KBM-7 (cell line): ENCODE results near the gene SLC6A9.

ENCODE experiments used
- DNase-seq: peaks from one replicate; pipeline ENCODE4 v3.0.0-alpha.2; 2015
- in situ Hi-C: fragments of 300-500 bp; cut with MboI; formaldehyde crosslinking; loops from 2 replicates; pipeline ENCODE4 v1.14.3; 2020; ENCODE audit warnings: low sequenced_read_pairs, low pct_unique_long_range_greater_than_20kb, mixed read lengths

The SLC6A9 gene

DNA sequence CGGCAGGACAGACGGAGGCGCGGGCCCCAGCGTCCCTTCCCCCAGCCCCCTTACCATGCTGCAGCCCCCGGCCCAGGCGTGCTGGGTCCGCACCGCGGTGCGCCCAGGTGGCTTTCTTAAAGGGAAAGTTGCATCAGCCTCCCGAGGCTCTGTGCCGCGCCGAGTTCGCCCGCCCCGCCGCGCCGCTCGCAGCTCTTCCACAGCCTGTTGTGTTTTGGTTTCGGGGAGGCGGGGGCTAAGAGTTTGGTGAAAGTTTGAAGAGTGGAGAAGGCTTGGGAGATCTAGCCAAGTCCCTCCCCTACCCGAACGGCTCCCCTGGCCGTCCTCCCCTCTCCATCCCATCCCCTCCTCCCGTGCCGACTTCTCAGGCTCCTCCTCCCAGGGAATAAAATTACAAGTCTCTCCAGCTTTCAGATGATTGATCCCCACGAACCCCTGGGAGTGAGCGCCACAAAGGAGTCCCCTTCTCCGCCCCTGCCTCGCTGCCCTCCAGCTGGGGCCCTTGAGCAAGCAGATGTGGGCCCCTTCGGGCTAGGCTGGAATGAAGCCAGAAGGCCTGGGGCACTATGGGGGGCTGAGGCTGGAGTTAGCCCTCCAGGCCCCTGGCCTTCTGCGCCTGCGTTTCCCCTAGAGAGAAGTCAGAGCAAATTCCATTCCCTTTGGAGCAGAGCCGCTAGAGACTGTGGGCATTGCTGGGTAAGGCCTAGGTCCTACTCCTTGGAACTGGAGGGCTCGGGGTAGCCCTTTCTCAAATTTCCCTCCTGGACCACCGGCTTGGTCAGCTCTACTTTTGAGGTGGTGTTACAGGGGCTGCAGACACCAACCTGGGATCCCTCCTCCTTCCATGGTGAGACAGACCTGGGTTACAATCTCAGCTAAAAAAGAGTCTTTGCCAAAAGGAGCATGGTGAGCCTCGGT is at the start of gene SLC6A9:
SLC6A9 (minus strand) TSS at position 211 of the 918 bp plus-strand sequence. CDS start 7,185 bp downstream, outside the sequence.
- peak; percentile 52 for DNase-seq
- in situ Hi-C loops: no loop called here

DNA sequence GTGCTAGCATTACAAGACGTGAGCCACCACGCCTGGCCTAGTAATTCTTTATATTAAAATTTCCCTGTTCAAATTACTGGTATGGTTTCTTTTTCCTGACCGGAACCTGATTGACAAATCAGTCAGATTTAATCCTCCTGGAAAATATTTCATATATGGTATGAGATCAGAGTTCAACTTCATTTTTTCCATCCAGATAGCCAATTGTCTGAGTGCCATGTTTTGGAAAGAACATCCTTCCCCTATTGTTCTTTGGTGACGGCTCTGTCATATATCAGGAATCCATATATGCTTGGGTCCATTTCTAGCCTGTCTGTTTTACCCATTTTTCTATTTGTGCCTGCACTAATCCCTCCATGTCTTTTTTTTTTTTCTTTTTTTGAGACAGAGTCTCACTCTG is 48.3 kb upstream of the SLC6A9 start:
- no peak for DNase-seq
- in situ Hi-C loops: no loop called here

DNA sequence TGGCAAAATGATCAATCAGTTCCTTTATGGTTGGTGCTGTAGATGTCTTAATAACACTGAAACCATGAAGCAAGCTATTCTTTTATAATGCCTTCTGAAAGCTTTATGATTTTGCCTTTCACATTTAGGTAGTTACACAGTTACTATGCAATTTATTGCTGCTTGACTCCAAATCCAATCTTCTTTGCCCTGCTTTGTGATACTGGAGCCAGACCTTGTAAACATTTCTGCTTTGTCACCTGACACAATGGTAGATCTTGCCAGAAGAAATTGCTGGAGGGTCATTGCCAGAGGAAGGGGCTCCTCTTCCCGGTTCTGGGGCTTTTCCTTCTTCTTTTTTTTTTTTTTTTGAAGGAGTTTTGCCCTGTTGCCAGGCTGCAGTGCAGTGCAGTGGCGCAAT is 46.8 kb upstream of the SLC6A9 start:
- in situ Hi-C loops: no loop called here
- no peak for DNase-seq

DNA sequence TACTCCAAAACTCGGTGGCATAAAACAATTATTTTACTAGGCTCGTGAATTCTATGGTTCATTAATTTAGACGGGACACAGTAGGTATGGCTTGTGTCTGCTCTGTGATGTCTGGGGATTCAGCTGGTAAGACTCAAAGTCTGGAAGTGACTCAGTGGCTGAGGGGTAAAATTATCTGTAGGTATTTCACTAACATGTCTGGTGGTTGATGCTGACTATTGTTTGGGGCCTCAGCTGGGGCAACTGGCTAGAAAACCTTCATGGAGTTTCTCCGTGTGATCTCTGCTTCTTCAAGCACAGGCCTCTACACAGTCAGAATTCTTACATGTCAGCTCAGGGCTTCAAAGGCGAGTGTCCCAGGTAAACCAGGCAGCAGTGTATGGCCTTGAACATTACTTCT is 46.2 kb upstream of the SLC6A9 start:
- no peak for DNase-seq
- in situ Hi-C loops: no loop called here

GRCh38 chr1:44076066-44076465 is 44.8 kb upstream of the SLC6A9 start:
- in situ Hi-C loops: no loop called here
- DNase-seq: no peak

GRCh38 chr1:44074415-44074814 is 43.2 kb upstream of the SLC6A9 start:
- in situ Hi-C loops: no loop called here
- no peak for DNase-seq

DNA sequence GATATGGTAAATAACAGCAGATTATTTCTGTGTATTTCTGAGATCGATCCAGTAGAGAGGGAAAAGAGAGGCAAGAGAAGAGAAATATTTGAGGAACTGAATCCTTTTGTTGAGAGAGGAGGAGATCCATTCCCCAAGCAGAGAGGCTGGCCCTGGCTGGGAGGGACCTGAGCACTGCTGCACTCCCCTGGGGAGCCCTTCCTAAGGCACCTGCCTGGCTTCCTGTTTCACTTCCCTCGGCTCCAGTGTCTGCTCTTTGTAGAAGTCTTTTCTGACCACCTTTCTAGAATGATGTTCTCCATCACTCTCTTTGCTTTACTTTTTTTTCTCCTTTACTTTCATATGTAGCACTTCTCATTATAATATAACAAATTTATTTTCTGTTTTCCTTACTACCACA is 42.3 kb upstream of the SLC6A9 start:
- in situ Hi-C loops: no loop called here
- no peak for DNase-seq

DNA sequence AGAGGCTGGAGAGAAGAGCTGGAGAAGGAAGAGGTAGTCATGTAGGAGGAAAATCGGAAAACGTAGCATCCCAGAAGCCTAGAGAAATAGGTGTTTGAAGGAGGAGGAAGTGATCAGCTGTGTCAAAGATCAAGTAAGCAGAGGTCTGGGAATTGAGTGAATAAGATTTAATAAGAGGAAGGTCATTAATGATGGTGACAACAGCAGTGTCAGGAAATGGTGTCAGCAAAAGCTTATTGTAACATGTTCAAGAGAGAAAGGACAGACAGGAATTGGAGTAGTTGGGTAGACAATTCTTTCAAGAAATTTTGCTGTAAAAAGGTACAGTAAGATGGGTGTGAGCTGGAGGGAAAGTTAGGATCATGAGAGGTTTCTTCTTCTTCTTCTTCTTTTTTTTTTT is 41.6 kb upstream of the SLC6A9 start:
- in situ Hi-C loops: no loop called here
- no peak for DNase-seq

GRCh38 chr1:44072204-44072603 is 40.9 kb upstream of the SLC6A9 start:
- in situ Hi-C loops: no loop called here

DNA sequence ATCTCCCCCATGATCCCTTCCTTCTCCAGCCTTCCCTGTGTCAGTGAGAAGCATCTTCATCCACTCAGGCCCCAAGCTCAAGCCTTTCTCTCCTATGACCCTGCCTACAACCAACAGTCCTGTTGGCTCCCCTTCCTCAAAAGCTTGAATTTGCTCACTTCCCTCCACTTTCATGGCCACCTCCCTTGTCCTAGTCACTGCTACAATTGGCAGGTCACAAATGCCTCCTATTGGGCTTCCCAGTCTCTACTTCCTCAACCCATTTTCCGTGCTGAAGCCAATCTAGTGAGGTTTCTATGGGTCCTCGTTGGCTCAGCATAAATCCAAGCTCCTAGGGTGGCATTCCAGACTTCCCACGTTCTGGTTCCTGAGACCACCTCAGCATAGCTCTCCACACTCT is 40.2 kb upstream of the SLC6A9 start:
- in situ Hi-C loops: no loop called here
- no peak for DNase-seq

More at GRCh38 chr1:44072204-44072603, 40.9 kb upstream of the SLC6A9 start:
- peak; percentile 35 for DNase-seq

DNA sequence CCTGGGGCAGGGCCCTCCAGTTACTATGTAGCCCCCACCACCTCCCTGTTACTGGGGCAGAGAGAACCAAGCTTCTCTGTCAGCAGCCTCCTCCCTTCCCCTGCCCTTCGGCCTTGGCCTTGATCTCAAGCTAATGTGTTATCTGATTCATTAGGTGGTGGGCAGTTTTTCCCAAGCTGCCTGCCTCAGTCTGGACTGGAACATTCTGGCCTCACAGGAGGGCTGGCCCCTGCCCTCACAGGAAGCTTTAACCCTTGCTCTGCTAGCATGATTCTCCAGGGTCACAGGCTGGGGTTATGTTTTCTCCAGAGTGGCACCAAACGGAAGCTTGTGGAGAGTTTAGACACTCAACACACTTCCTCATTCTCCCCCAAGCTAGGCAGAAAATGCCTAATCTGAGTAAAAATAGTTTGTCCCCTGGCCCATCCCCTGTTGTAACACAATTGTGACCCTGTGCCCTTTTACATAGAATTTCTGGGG is 37.2 kb upstream of the SLC6A9 start:
- in situ Hi-C loops: no loop called here
- peak; percentile 85 for DNase-seq

- DNase-seq: no peak
- in situ Hi-C loops: no loop called here
These were observed 36.3 kb upstream of the SLC6A9 start for GRCh38 chr1:44067266-44068250.

DNA sequence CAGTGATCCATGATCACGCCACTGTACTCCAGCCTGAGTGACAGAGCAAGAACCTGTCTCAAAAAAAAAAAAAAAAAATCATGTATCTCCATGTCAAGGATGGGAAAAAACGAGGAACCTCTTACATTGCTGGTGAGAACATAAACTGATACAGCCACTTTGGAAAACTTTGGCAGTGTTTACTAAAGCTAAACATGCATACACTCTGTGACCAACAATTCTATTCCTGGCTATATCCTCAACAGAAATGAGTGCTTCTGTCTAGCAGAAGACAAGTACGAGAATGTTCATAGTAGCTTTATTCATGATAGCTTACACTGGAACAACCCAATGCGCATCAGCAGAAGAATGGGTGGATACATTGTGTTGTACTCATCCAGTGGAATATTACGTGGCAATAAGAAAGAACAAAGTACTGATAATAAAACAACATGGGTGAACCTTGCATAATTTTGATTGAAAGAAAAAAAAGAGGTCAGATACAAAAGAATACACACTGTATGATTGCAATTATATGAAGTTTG is 31.5 kb upstream of the SLC6A9 start:
- in situ Hi-C loops: no loop called here
- DNase-seq: no peak

DNA sequence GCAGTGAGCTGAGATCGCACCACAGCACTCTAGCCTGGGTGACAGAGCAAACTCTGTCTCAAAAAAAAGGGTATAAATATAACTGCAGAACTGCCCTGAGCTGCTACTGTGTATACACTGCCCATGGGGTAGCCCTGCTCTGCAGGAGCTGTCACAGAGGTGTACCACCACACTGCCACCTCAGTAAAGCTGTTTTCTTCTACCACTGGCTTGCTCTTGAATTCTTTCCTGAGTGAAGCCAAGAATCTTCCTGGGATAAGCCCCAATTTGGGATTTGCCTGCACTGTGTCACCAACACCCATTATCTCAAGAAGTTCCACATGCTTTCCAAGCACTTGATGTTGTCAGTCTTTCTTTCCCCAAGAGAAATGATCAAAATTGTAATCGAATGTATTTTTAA is 30.6 kb upstream of the SLC6A9 start:
- DNase-seq: no peak
- in situ Hi-C loops: no loop called here

DNA sequence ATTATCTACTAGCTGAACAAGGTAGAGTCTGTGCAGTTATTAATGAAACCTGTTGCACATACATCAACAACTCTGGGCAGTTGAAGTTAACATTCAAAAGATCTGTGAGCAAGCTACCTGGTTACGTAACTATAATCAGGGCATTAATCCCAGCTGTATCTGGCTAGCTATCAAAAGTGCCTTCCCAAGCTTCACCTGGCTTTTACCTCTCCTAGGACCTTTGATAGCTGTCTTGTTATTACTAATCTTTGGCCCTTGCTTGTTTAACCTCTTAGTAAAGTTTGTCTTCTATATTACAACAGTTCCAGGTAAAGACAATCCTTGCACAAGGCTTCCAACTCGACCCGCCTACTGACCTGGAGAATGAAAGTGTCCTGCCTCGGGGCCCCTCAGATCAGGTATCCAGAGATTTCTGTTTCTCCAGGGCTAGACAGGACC is 29.6 kb upstream of the SLC6A9 start:
- in situ Hi-C loops: no loop called here
- no peak for DNase-seq

- no peak for DNase-seq
- in situ Hi-C loops: no loop called here
These were observed 28.5 kb upstream of the SLC6A9 start for GRCh38 chr1:44059664-44060355.

DNA sequence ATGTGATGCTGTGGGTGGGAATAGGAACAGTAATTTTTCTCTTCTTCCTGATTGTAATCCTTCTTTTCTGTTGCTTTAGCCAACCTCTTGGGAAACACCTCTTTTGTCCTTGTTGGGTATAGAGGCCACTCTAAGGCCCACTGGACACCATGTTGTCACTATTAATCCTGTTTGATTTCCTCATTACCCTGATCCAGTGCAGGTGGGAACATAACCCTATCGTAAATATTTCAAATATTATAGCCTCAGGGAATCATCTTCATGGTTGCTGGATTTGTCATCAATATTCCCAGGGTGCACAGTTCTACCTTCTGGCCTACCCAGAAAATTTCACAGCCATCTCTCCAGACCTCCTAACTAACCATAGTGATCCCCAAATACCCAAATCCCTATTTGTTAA is 27.9 kb upstream of the SLC6A9 start:
- in situ Hi-C loops: no loop called here

DNA sequence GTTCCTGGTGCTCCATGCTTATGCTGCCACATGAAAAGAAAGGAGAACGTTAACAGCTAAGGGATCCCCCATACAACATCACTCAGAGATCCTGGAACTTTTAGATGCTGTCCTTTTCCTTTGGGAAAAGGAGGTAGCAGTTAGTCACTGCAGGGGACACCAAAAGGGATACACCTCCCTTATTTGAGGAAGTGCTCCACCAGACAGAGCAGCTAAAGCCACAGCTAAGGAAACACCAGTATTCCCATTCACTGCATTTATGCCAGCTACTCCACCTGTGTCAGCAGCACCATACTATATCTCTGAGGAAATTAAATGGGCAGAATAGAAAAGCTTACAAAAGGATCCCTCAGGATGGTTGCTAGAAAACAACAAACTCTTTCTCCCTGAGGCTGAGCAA is 26.0 kb upstream of the SLC6A9 start:
- in situ Hi-C loops: no loop called here
- no peak for DNase-seq

More for the DNA sequence above, 27.9 kb upstream of the SLC6A9 start:
- no peak for DNase-seq

- in situ Hi-C loops: no loop called here
- DNase-seq: no peak
These were observed 22.1 kb upstream of the SLC6A9 start for GRCh38 chr1:44053394-44053793.
